SU-DHL-6 (cell line): ENCODE data around the gene ERBB4.

Source experiments
- EZH2phosphoT487 ChIP-seq: fragments of 200-600 bp; sonication (generic), shearing (Covaris generic); conservative IDR thresholded peaks from 2 replicates; pipeline ENCODE4 v1.6.1; 2018; ENCODE audit warnings: mild to moderate bottlenecking, antibody characterized with exemption, low read length, moderate library complexity, mixed read lengths
- TF ChIP-seq, protein P1 (sequence below): fragments of 200-600 bp; sonication (generic); IDR thresholded peaks from one replicate; pipeline ENCODE4 v1.5.1; 2017; ENCODE audit warnings: antibody characterized with exemption, mild to moderate bottlenecking, low read length, moderate library complexity; ENCODE audit not compliant: insufficient read depth, poor library complexity, severe bottlenecking

DNA sequence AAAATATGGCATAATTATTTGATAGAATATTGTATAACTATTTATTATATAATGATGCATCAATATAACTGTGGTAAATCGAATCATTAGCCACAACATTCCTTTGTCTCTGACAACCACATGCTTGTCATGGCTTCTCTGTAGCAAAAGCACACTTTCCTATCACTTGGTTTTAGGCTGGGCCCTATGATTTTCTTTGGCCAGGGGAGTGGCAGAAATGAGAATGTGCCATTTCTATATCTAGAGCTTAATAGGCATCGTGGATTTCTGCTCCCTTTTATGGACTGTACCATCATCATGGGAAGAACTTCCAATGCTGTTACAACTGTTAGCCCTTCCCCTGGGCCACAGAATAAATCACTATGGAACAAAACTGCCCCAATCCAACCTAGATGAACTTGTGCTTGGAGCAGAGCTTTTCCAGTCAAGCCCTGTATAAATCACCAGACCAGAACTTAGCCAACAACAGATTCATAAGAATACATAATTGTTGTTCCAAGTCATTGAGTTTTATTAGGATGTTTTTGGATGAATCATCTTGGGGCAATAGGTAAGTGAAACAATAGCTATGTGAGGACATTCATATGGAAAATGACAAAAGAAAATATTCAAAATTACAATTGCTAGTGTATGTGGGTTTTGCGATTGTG is 715.8 kb downstream of the ERBB4 start:
- TF ChIP-seq, protein P1, sequence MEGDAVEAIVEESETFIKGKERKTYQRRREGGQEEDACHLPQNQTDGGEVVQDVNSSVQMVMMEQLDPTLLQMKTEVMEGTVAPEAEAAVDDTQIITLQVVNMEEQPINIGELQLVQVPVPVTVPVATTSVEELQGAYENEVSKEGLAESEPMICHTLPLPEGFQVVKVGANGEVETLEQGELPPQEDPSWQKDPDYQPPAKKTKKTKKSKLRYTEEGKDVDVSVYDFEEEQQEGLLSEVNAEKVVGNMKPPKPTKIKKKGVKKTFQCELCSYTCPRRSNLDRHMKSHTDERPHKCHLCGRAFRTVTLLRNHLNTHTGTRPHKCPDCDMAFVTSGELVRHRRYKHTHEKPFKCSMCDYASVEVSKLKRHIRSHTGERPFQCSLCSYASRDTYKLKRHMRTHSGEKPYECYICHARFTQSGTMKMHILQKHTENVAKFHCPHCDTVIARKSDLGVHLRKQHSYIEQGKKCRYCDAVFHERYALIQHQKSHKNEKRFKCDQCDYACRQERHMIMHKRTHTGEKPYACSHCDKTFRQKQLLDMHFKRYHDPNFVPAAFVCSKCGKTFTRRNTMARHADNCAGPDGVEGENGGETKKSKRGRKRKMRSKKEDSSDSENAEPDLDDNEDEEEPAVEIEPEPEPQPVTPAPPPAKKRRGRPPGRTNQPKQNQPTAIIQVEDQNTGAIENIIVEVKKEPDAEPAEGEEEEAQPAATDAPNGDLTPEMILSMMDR = no peak
- no peak for TF ChIP-seq EZH2phosphoT487
